ENCODE results near the gene CSKMT.
"Not testable (repeated sequence)": the region's sequence is repeated elsewhere in the genome, so short reads cannot be mapped to it uniquely, and the experiment has no call there.

CSKMT gene

GRCh38 chr11:62665075-62665598 is at the start of gene CSKMT, which contains the start of gene C11orf98:
CSKMT (plus strand) TSS chr11:62665312; CDS start chr11:62665880, 568 bp downstream.
C11orf98 (minus strand) TSS chr11:62665210; CDS start chr11:62665169, 41 bp downstream.
- Mint-ChIP-seq H3K27ac (peak within 1 kb of the TSS; percentile 88), H3K9me3 (no peaks in the 10 kb centered on the region), H3K27me3 (ENCODE audit: low read depth) (no peaks in the 10 kb centered on the region), H3K4me3 (peak within 1 kb of the TSS; percentile 96), H3K4me1 (ENCODE audit: low read depth) (peaks cover 24% of the 10 kb centered on the region), H3K36me3 (ENCODE audit: low read depth) (peaks cover 24% of the 10 kb centered on the region)

- Mint-ChIP-seq H3K4me1 (ENCODE audit: low read depth) (peaks cover 24% of the 10 kb centered on the region), H3K4me3 (no peak overlapping the region), H3K27ac (no peak overlapping the region), H3K9me3 (no peaks in the 10 kb centered on the region), H3K36me3 (ENCODE audit: low read depth) (peaks cover 16% of the 10 kb centered on the region), H3K27me3 (ENCODE audit: low read depth) (no peaks in the 10 kb centered on the region)
These were observed 49.6 kb upstream of the CSKMT start for GRCh38 chr11:62615521-62615920.

GRCh38 chr11:62616957-62617356 is 48.2 kb upstream of the CSKMT start:
- H3K9me3 Mint-ChIP-seq; H3K4me3 Mint-ChIP-seq; H3K27me3 Mint-ChIP-seq (ENCODE audit: low read depth); H3K27ac Mint-ChIP-seq: not testable (repeated sequence)
- Mint-ChIP-seq H3K4me1 (ENCODE audit: low read depth) (peaks cover 28% of the 10 kb centered on the region), H3K36me3 (ENCODE audit: low read depth) (peaks cover 24% of the 10 kb centered on the region)

GRCh38 chr11:62621027-62621566 is 44.0 kb upstream of the CSKMT start:
- Mint-ChIP-seq H3K4me1 (ENCODE audit: low read depth) (peaks cover 22% of the 10 kb centered on the region), H3K36me3 (ENCODE audit: low read depth) (peaks cover 29% of the 10 kb centered on the region), H3K9me3 (no peaks in the 10 kb centered on the region), H3K27me3 (ENCODE audit: low read depth) (no peaks in the 10 kb centered on the region), H3K27ac (peak overlapping the region; percentile 99), H3K4me3 (peak overlapping the region; percentile 90)

- Mint-ChIP-seq H3K27ac (peak within 1 kb of the TSS; percentile 99), H3K36me3 (ENCODE audit: low read depth) (peaks cover 36% of the 10 kb centered on the region), H3K4me3 (peak within 1 kb of the TSS; percentile 90), H3K4me1 (ENCODE audit: low read depth) (peaks cover 22% of the 10 kb centered on the region), H3K9me3 (no peaks in the 10 kb centered on the region), H3K27me3 (ENCODE audit: low read depth) (no peaks in the 10 kb centered on the region)
These were observed 43.3 kb upstream of the CSKMT start, which contains the start of gene B3GAT3 for GRCh38 chr11:62621567-62622470. B3GAT3 (minus strand) TSS chr11:62621986; CDS start chr11:62621947, 39 bp downstream.

- H3K9me3 Mint-ChIP-seq = no peaks in the 10 kb centered on the region
- H3K4me1 Mint-ChIP-seq (ENCODE audit: low read depth) = peaks cover 22% of the 10 kb centered on the region
- H3K27ac Mint-ChIP-seq = peak overlapping the region; percentile 97
- H3K36me3 Mint-ChIP-seq (ENCODE audit: low read depth) = peaks cover 38% of the 10 kb centered on the region
- no peaks in the 10 kb centered on the region for H3K27me3 Mint-ChIP-seq (ENCODE audit: low read depth)
- H3K4me3 Mint-ChIP-seq = peak overlapping the region; percentile 81
These were observed 42.5 kb upstream of the CSKMT start for GRCh38 chr11:62622476-62623089.

GRCh38 chr11:62627713-62628112 is 37.4 kb upstream of the CSKMT start:
- peaks cover 64% of the 10 kb centered on the region for H3K36me3 Mint-ChIP-seq (ENCODE audit: low read depth)

GRCh38 chr11:62632492-62632891 is 32.6 kb upstream of the CSKMT start:
- Mint-ChIP-seq H3K4me3 (no peak overlapping the region), H3K9me3 (no peaks in the 10 kb centered on the region), H3K4me1 (ENCODE audit: low read depth) (peaks cover 17% of the 10 kb centered on the region), H3K36me3 (ENCODE audit: low read depth) (peaks cover 72% of the 10 kb centered on the region), H3K27me3 (ENCODE audit: low read depth) (no peaks in the 10 kb centered on the region), H3K27ac (peak overlapping the region; percentile 36)

More at GRCh38 chr11:62627713-62628112, 37.4 kb upstream of the CSKMT start:
- Mint-ChIP-seq H3K27ac (peak overlapping the region; percentile 76), H3K4me1 (ENCODE audit: low read depth) (peaks cover 2% of the 10 kb centered on the region), H3K27me3 (ENCODE audit: low read depth) (no peaks in the 10 kb centered on the region), H3K4me3 (no peak overlapping the region), H3K9me3 (no peaks in the 10 kb centered on the region)

- Mint-ChIP-seq H3K4me3 (no peak overlapping the region), H3K36me3 (ENCODE audit: low read depth) (peaks cover 23% of the 10 kb centered on the region)
These were observed 20.9 kb upstream of the CSKMT start for GRCh38 chr11:62644220-62644619.

GRCh38 chr11:62645671-62645945 is 19.5 kb upstream of the CSKMT start:
- Mint-ChIP-seq H3K9me3 (no peaks in the 10 kb centered on the region), H3K36me3 (ENCODE audit: low read depth) (peaks cover 23% of the 10 kb centered on the region), H3K27ac (peak overlapping the region; percentile 96), H3K4me1 (ENCODE audit: low read depth) (peaks cover 23% of the 10 kb centered on the region), H3K4me3 (peak overlapping the region; percentile 99), H3K27me3 (ENCODE audit: low read depth) (no peaks in the 10 kb centered on the region)

More at GRCh38 chr11:62644220-62644619, 20.9 kb upstream of the CSKMT start:
- H3K27ac Mint-ChIP-seq = peak overlapping the region; percentile 59
- peaks cover 28% of the 10 kb centered on the region for H3K4me1 Mint-ChIP-seq (ENCODE audit: low read depth)
- no peaks in the 10 kb centered on the region for H3K27me3 Mint-ChIP-seq (ENCODE audit: low read depth)
- H3K9me3 Mint-ChIP-seq = no peaks in the 10 kb centered on the region

- Mint-ChIP-seq H3K36me3 (ENCODE audit: low read depth) (peaks cover 21% of the 10 kb centered on the region), H3K4me1 (ENCODE audit: low read depth) (peaks cover 19% of the 10 kb centered on the region), H3K27ac (peak within 1 kb of the TSS; percentile 96), H3K4me3 (peak within 1 kb of the TSS; percentile 99), H3K27me3 (ENCODE audit: low read depth) (no peaks in the 10 kb centered on the region), H3K9me3 (no peaks in the 10 kb centered on the region)
These were observed 18.9 kb upstream of the CSKMT start, which contains the start of gene GANAB for GRCh38 chr11:62645946-62646824. GANAB (minus strand) TSS chr11:62646613; CDS start chr11:62646599, 14 bp downstream.

GRCh38 chr11:62646825-62647608 is 18.1 kb upstream of the CSKMT start:
- peaks cover 21% of the 10 kb centered on the region for H3K36me3 Mint-ChIP-seq (ENCODE audit: low read depth)
- peak overlapping the region; percentile 96 for H3K27ac Mint-ChIP-seq
- no peaks in the 10 kb centered on the region for H3K9me3 Mint-ChIP-seq
- peak overlapping the region; percentile 99 for H3K4me3 Mint-ChIP-seq
- H3K4me1 Mint-ChIP-seq (ENCODE audit: low read depth) = peaks cover 17% of the 10 kb centered on the region
- no peaks in the 10 kb centered on the region for H3K27me3 Mint-ChIP-seq (ENCODE audit: low read depth)

GRCh38 chr11:62647609-62648005 is 17.5 kb upstream of the CSKMT start:
- no peak overlapping the region for H3K4me3 Mint-ChIP-seq
- no peaks in the 10 kb centered on the region for H3K27me3 Mint-ChIP-seq (ENCODE audit: low read depth)

More at GRCh38 chr11:62647609-62648005, 17.5 kb upstream of the CSKMT start:
- Mint-ChIP-seq H3K27ac (peak overlapping the region; percentile 31), H3K4me1 (ENCODE audit: low read depth) (peaks cover 20% of the 10 kb centered on the region), H3K36me3 (ENCODE audit: low read depth) (peaks cover 24% of the 10 kb centered on the region), H3K9me3 (no peaks in the 10 kb centered on the region)

Data from T-helper 1 cell treated with Interleukin-12 subunit alpha and Interleukin-12 subunit beta and Interleukin-4 antibody, amounts not matched to agents 30 μg/mL and 1 μg/mL, for 36 hours (primary cell).